ENCODE data around the gene STT3B.

- no peak for TF ChIP-seq CTCF (IDR thresholded peaks at IDR 0.05 in 8 of 11, conservative IDR thresholded peaks at IDR 0.05 in 3 of 11)
- no peak for TF ChIP-seq POLR2A (IDR thresholded peaks at IDR 0.05)
Measured at GRCh38 chr3:31525532-31525931, 7.2 kb upstream of the STT3B start.

Data from spleen (tissue), 7 donors.